Stimulated activated CD4-positive, alpha-beta T cell treated with anti-CD3 and anti-CD28 coated beads, Interleukin-12 subunit alpha, Interleukin-12 subunit beta, amount 100 ng/mL, for 4 hours (primary cell): ENCODE results near the gene NRN1L.
"Not testable (repeated sequence)": the region's sequence is repeated elsewhere in the genome, so short reads cannot be mapped to it uniquely, and the experiment has no call there.

Experiments
- DNase-seq: peaks from one replicate; pipeline ENCODE4 v3.0.0-alpha.2; 2020

The NRN1L gene

DNA sequence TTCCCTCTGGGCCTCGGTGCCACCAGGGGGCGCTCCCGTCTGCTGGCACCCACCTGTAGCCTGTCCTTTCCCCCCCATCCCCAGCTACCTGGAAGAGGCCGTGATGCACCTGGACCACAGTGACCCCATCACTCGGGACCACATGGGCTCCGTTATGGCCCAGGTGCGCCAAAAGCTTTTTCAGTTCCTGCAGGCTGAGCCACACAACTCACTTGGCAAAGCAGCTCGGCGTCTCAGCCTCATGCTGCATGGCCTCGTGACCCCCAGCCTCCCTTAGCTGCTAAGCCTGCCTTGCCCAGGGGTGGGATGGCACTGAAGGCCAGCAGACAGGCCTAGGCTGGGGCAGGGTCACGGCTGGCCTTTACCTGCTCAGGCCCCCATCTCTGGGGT lies 818 bp upstream of the NRN1L start:
- DNase-seq: peak; percentile 78

GRCh38 chr16:67885545-67885944 lies 860 bp downstream of the NRN1L start:
- no peak for DNase-seq

- DNase-seq: no peak
These were observed 1.3 kb downstream of the NRN1L start for GRCh38 chr16:67885976-67886375.

GRCh38 chr16:67886387-67886786 lies 1.7 kb downstream of the NRN1L start:
- no peak for DNase-seq

DNA sequence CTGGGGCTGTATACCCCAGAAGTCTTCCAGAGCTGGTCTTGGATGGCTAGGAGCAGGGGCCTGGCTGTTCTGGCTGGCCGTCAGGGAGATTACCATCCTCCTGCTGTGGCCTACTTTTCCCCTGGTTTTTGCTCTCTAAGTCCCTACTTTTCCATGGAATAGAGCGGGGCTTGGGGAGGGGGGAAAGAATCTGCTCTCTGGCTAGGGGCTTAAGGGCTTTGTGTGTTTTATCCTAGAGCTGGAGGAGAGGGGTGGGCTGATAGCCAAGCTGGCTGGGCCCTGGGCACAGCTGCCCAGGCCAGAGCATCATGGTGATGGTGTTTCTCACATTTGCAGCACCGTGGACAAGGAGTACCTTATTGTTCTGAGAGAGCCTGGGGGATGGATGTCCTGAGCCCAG lies 3.6 kb downstream of the NRN1L start:
- DNase-seq: no peak

DNA sequence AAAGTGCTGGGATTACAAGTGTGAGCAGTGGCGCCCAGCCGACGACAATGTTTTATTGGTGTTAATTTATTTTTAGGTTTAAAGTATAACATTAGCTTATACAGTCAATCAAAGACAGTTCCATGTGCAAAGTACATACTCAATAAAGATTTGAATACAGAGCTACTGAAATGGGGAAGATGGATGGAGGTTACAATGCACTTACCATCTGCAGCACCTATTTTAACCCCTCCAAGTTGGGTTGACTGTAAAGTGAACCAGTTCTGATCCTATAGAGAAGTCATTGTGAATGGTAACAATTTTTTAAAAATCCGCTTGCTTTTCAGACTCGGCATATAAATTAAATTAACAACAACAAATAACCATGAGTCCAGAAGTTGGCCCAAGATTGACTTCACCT lies 7.7 kb downstream of the NRN1L start:
- DNase-seq: no peak

- peak; percentile 94 for DNase-seq
These were observed 8.4 kb downstream of the NRN1L start, which contains the start of gene PSKH1 for GRCh38 chr16:67892899-67893742. Gene PSKH1 (plus strand): TSS chr16:67893254. CDS start chr16:67908750, 15,496 bp downstream.

GRCh38 chr16:67893743-67894399 lies 9.2 kb downstream of the NRN1L start:
- no peak for DNase-seq

- no peak for DNase-seq
These were observed 12.5 kb downstream of the NRN1L start for GRCh38 chr16:67897231-67897630.

DNA sequence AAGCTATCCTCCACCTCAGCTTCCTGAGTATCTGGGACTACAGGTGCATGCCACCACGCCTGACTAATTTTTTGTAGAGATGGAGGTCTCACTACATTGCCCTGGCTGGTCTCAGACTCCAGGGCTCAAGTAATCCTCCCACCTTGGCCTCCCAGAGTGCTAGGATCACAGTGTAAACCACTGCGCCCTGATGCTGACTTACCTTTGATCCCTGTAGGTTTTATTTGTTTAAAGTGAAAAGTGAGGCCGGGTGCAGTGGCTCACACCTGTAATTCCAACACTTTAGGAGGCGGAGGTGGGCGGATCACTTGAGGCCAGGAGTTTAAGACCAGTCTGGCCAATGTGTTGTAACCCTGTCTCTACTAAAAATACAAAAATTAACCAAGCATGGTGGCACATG lies 17.0 kb downstream of the NRN1L start:
- DNase-seq: no peak

DNA sequence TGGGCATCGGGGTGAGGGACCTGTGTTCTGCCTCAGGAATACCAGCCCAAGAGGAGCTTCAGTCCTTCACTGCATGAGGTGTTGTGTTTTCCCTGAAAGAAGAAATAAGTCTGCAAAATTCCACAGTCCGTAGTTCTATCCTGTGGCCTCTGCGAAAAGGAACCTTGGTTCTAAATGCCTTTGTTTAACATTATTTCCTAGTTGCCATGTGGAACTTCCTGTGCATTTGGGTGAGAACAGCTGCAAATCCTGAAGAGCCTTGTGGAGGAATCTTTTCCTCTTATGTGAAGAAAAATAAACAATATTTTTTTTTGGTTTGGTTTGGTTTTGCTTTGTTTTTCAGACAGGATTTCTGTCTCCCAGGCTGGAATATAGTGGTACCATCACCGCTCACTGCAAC lies 18.1 kb downstream of the NRN1L start:
- DNase-seq: no peak

DNA sequence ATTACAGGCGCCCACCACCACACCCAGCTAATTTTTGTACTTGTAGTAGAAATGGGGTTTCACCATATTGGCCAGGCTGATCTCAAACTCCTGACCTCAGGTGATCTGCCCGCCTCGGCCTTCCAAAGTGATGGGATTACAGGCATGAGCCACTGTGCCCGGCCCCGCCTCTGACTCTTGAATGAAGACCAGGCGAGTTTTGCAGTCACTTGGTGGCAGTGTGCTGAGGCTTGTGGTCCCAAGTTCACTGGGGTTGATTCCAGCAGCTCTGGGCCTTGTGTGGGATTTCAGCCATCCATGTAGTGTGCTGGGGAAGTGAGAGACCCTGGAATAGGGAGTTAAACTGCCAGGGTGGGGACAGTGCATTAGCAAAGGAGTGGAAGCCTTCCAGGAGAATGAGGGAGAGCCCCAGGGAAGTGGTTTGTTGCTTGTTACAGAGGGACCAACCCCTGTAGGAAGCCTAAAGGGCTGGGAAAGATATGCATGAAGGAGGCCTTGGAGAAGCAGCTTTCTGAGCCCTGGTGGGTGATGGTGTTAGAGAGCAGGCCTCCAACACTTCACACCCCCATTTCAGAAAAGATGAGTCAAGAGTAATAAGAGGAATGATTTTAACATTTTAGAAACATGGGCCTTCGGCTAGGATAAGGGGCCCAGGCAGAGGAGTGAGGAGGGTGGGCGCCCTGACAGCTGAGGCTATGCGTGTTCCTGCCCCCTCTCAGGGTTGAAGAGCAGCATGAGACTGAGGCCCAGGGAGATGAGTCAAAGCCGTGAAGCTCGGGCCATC lies 22.9 kb downstream of the NRN1L start:
- DNase-seq: no peak

DNA sequence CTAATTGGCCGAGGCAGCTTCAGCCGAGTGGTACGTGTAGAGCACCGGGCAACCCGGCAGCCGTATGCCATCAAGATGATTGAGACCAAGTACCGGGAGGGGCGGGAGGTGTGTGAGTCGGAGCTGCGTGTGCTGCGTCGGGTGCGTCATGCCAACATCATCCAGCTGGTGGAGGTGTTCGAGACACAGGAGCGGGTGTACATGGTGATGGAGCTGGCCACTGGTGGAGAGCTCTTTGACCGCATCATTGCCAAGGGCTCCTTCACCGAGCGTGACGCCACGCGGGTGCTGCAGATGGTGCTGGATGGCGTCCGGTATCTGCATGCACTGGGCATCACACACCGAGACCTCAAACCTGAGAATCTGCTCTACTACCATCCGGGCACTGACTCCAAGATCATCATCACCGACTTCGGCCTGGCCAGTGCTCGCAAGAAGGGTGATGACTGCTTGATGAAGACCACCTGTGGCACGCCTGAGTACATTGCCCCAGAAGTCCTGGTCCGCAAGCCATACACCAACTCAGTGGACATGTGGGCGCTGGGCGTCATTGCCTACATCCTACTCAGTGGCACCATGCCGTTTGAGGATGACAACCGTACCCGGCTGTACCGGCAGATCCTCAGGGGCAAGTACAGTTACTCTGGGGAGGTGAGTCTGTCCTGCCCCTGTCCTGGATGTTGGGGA lies 24.5 kb downstream of the NRN1L start:
- no peak for DNase-seq

GRCh38 chr16:67910158-67910557 lies 25.5 kb downstream of the NRN1L start:
- no peak for DNase-seq

DNA sequence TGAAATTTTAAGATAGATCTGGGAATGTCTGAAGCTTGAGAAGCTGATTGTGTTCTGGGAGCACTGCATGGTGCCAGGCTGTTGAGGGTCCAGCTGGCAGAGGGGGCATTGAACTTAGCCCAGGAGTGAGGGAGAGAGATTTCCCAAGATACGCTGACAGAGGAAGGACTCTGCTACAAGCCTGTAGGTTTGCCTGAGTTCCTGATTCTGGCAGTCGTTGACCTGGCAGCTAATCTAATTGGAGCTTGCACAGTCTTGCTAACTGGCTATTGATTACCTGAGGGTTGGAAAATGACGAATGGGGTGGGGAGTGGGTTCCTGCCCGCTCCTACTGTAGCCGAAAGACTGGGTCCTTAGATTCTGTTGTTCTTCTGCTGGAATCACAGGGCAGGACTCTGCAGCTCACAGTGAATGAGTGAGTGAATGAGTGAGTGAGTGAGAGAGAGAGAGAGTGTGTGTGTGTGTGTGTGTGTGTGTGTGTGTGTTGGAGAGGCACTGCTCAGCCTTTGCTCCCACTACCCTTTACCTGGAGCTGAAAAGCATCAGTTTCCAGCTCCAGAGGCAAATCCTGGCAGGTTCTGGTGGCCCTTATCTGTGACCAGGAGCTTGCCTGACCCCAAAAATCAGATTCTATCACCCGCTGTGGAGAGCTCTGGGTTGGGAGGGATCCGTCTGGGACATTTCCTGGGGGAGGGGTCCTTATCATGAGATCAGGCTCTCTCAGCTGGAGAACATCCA lies 30.2 kb downstream of the NRN1L start:
- no peak for DNase-seq

DNA sequence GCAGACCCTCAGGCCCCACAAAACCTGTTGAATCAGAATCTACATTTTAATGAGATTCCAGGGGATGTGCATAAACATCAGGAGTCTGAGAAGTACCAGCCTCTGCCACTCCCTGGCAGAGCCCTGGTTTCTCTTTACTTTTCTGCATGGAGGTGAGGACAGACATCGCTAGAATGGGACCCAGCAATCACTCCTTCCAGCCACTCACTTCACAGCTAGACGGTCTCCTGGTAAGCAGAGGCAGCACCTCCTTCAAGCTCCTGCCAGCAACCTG lies 30.7 kb downstream of the NRN1L start:
- DNase-seq: not testable (repeated sequence)

DNA sequence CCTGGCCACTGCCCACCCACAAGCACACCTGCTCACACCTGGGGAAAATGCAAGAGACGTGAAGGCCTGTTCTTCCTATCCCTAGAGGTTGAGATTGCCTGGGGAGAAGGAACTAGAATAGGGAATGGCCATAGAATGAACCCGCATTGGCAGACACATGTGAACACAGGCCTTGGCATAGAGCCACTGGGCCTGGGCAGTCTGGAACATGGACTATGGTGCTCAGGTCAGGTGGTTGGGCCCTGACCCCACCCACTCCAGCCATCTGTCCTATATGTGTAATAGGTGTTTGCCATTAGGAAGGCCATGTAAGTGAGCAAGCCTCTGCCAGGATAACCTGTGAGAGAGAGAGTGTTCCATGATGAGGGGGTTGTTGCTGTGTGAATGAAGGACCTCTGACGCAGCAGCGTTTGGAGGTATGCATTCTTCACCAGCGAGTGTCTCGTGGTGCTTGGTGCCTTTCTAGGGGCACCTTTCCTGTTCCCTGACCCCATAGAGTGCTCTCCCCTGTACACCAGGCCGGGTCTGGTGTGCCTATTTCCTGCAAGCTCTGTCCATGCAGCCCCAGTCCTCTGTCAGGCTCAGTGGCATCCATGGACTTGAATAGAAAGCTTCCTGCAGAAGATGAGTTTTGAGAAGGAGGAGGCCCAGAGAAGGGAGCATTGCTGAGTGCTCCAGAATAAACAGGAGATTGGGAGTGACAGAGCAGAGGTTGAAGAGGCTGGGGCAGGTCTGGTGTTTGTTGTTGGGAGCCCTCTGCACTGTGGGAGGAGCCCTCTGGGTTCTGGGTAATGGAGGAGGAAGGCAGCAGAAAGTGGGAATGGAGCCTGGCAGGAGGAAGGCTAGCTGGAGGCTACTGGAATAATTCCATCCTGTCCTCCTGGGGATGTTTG lies 31.4 kb downstream of the NRN1L start:
- DNase-seq: no peak

DNA sequence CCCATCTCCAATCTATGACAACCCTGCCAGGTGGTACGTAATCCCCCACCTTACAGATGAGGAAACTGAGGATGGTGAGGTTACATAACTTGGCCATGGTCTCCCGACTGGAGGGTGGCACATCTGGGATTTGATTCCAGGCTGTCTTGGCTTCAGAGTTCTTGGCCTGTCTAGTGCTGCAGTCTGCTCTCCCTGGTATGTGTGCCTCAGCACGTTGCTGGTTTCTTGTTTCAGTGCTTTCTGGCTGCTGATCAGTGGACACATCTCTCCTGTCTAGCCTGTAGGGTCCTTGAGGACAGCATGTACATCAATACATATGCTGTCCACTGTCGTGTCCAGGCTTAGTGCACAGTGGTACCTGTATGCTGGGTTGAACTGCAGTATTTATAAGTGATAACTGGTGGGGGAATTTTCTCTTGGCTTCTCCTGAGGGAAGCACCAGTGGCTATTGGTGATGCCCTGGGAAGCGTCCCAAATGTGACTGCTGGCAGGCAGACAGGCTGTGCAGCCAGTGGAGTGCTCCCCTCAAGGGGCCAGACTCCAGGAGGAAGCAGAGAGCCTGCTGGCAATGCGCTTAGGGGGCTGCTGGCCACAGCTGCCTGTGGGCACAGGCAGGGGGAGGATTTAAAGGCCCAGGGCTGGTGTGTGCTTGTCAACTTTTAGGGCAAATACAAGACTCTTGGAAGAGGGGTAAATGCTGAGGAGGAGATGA lies 32.6 kb downstream of the NRN1L start:
- no peak for DNase-seq

GRCh38 chr16:67917852-67918236 lies 33.2 kb downstream of the NRN1L start:
- peak; percentile 40 for DNase-seq

DNA sequence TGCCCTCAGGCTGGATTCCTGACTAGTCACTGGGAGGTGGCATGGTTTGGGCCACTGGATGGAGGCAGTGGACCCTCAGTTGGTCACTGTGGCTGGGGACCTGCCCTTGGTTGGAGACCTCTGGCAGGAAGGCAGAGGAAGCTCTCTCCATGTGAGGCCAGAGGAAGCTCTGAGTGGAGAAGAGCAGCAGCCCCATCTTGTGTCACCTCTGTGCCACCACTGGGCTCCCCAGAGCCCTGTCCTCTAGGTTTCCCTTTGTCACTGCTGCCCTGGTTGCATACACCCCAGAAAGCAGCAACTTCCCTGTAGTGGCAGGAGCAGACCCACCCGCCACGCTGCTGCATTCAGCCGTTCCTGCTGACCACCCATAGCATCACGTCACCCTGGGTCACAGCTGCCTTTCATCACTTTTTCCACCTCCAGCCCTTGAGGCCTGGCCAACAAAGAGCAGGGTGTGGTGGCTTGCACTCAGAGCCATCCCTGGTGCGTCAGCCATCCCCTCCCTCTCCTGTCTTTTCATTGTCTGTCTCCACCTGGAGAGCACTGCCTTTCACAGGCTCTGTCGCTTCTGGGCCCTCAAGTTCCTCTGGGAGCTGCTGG lies 35.0 kb downstream of the NRN1L start:
- no peak for DNase-seq
